ENCODE measurements around the gene MRPS31. TPM values are rescaled to one million over a fixed set of nuclear protein-coding genes. Genes with fewer than 3 reads are reported as not detected.

The MRPS31 gene
- total and polyA plus RNA-seq, 5 donors from 2014 or later: 21.5 to 71.0 (median 55.8) TPM

GRCh38 chr13:40772765-40773473 lies 1.9 kb upstream of the MRPS31 start:
- ATAC-seq (ENCODE audit: low read depth in 2 of 2): no peak
- Mint-ChIP-seq H3K27me3 (peaks cover 6% of the 10 kb centered on the region), H3K4me1 (peaks cover 25 to 54% (median 33%) of the 10 kb centered on the region in 4 donors), H3K9me3 (no peaks in the 10 kb centered on the region), H3K4me3 (peak overlapping the region; percentile 58 to 97 (median 68)), H3K36me3 (no peaks in the 10 kb centered on the region), H3K27ac (no peak overlapping the region)
- Histone ChIP-seq H3K36me3 (ENCODE audit: control insufficient read depth, insufficient read depth, low read length) (no peaks in the 10 kb centered on the region), H3K9me3 (ENCODE audit: control insufficient read depth in 2 of 2, low read length in 2 of 2) (no peaks in the 10 kb centered on the region), H3K4me1 (ENCODE audit: control insufficient read depth, insufficient read depth, low read length, poor library complexity, severe bottlenecking) (peaks cover 37% of the 10 kb centered on the region), H3K27me3 (ENCODE audit: control insufficient read depth, insufficient read depth, low read length) (no peaks in the 10 kb centered on the region), H3K27ac (ENCODE audit: insufficient read depth, low read length, poor library complexity, severe bottlenecking) (no peak overlapping the region), H3K4me3 (ENCODE audit: low read depth, low read length) (no peak overlapping the region)
- DNase-seq: no peak

GRCh38 chr13:40770609-40770933 lies 419 bp downstream of the MRPS31 start:
- Histone ChIP-seq H3K27me3 (ENCODE audit: control insufficient read depth, insufficient read depth, low read length) (no peaks in the 10 kb centered on the region), H3K36me3 (ENCODE audit: control insufficient read depth, insufficient read depth, low read length) (peaks cover 11% of the 10 kb centered on the region), H3K27ac (ENCODE audit: insufficient read depth, low read length, poor library complexity, severe bottlenecking) (peak overlapping the region; percentile 85), H3K4me1 (ENCODE audit: control insufficient read depth, insufficient read depth, low read length, poor library complexity, severe bottlenecking) (peaks cover 17% of the 10 kb centered on the region), H3K4me3 (ENCODE audit: low read depth, low read length) (peak overlapping the region; percentile 98), H3K9me3 (ENCODE audit: control insufficient read depth in 2 of 2, low read length in 2 of 2) (no peaks in the 10 kb centered on the region)
- no peak for ATAC-seq (ENCODE audit: low read depth in 2 of 2)
- Mint-ChIP-seq H3K4me3 (peak overlapping the region; percentile 97 to 99 (median 98)), H3K27ac (peak overlapping the region; percentile 96 to 99 (median 97)), H3K9me3 (no peaks in the 10 kb centered on the region), H3K27me3 (peaks cover 6% of the 10 kb centered on the region), H3K4me1 (peaks cover 13 to 49% (median 20%) of the 10 kb centered on the region in 4 donors), H3K36me3 (no peaks in the 10 kb centered on the region)
- DNase-seq: no peak

- DNase-seq: no peak
- peak overlapping the region; percentile 98 for H3K4me3 ChIP-seq (ENCODE audit: low read depth, low read length)
- no peaks in the 10 kb centered on the region for H3K9me3 Mint-ChIP-seq
- ATAC-seq (ENCODE audit: low read depth in 2 of 2): no peak
- H3K27me3 Mint-ChIP-seq: peaks cover 6% of the 10 kb centered on the region
- H3K36me3 Mint-ChIP-seq: no peaks in the 10 kb centered on the region
- peak overlapping the region; percentile 97 to 99 (median 98) for H3K4me3 Mint-ChIP-seq
- H3K4me1 ChIP-seq (ENCODE audit: control insufficient read depth, insufficient read depth, low read length, poor library complexity, severe bottlenecking): peaks cover 22% of the 10 kb centered on the region
- no peaks in the 10 kb centered on the region for H3K27me3 ChIP-seq (ENCODE audit: control insufficient read depth, insufficient read depth, low read length)
- peak overlapping the region; percentile 85 for H3K27ac ChIP-seq (ENCODE audit: insufficient read depth, low read length, poor library complexity, severe bottlenecking)
- H3K4me1 Mint-ChIP-seq: peaks cover 15 to 51% (median 23%) of the 10 kb centered on the region in 4 donors
- H3K27ac Mint-ChIP-seq: peak overlapping the region; percentile 67 to 97 (median 84)
- no peaks in the 10 kb centered on the region for H3K9me3 ChIP-seq (ENCODE audit: control insufficient read depth in 2 of 2, low read length in 2 of 2)
- H3K36me3 ChIP-seq (ENCODE audit: control insufficient read depth, insufficient read depth, low read length): peaks cover 15% of the 10 kb centered on the region
These were observed 1.0 kb downstream of the MRPS31 start for GRCh38 chr13:40769970-40770369.

GRCh38 chr13:40765602-40766001 lies 5.4 kb downstream of the MRPS31 start:
- H3K27ac ChIP-seq (ENCODE audit: insufficient read depth, low read length, poor library complexity, severe bottlenecking): peak overlapping the region; percentile 63
- Mint-ChIP-seq H3K27me3 (no peaks in the 10 kb centered on the region), H3K4me1 (peaks cover 30 to 70% (median 37%) of the 10 kb centered on the region in 4 donors), H3K9me3 (no peaks in the 10 kb centered on the region), H3K36me3 (peaks cover 22% of the 10 kb centered on the region), H3K27ac (peak overlapping the region in 1 of 3 donors; percentile 52), H3K4me3 (no peak overlapping the region)
- H3K4me3 ChIP-seq (ENCODE audit: low read depth, low read length): peak overlapping the region; percentile 21
- DNase-seq: no peak
- peaks cover 24% of the 10 kb centered on the region for H3K4me1 ChIP-seq (ENCODE audit: control insufficient read depth, insufficient read depth, low read length, poor library complexity, severe bottlenecking)
- no peaks in the 10 kb centered on the region for H3K9me3 ChIP-seq (ENCODE audit: control insufficient read depth in 2 of 2, low read length in 2 of 2)
- H3K36me3 ChIP-seq (ENCODE audit: control insufficient read depth, insufficient read depth, low read length): peaks cover 25% of the 10 kb centered on the region
- no peaks in the 10 kb centered on the region for H3K27me3 ChIP-seq (ENCODE audit: control insufficient read depth, insufficient read depth, low read length)
- no peak for ATAC-seq (ENCODE audit: low read depth in 2 of 2)

- H3K36me3 Mint-ChIP-seq: peaks cover 23% of the 10 kb centered on the region
- Histone ChIP-seq H3K4me3 (ENCODE audit: low read depth, low read length) (no peak overlapping the region), H3K27ac (ENCODE audit: insufficient read depth, low read length, poor library complexity, severe bottlenecking) (peak overlapping the region; percentile 63), H3K4me1 (ENCODE audit: control insufficient read depth, insufficient read depth, low read length, poor library complexity, severe bottlenecking) (peaks cover 17% of the 10 kb centered on the region), H3K9me3 (ENCODE audit: control insufficient read depth in 2 of 2, low read length in 2 of 2) (no peaks in the 10 kb centered on the region), H3K27me3 (ENCODE audit: control insufficient read depth, insufficient read depth, low read length) (no peaks in the 10 kb centered on the region), H3K36me3 (ENCODE audit: control insufficient read depth, insufficient read depth, low read length) (peaks cover 28% of the 10 kb centered on the region)
- H3K27ac Mint-ChIP-seq: peak overlapping the region; percentile 10 to 43 (median 31)
- no peaks in the 10 kb centered on the region for H3K27me3 Mint-ChIP-seq
- ATAC-seq (ENCODE audit: low read depth in 2 of 2) (peak in 1 of 2 donors; percentile 55), DNase-seq (peak in 1 of 3 donors; percentile 16)
- H3K9me3 Mint-ChIP-seq: no peaks in the 10 kb centered on the region
- H3K4me1 Mint-ChIP-seq: peaks cover 24 to 62% (median 34%) of the 10 kb centered on the region in 4 donors
- peak overlapping the region in 3 of 4 donors; percentile 0 to 60 (median 24) for H3K4me3 Mint-ChIP-seq
These were observed 6.2 kb downstream of the MRPS31 start for GRCh38 chr13:40764587-40765403.

- H3K27me3 ChIP-seq (ENCODE audit: control insufficient read depth, insufficient read depth, low read length): no peaks in the 10 kb centered on the region
- H3K4me3 ChIP-seq (ENCODE audit: low read depth, low read length): no peak overlapping the region
- H3K4me1 Mint-ChIP-seq: peaks cover 21 to 60% (median 30%) of the 10 kb centered on the region in 4 donors
- peak overlapping the region; percentile 10 to 66 (median 23) for H3K27ac Mint-ChIP-seq
- H3K9me3 ChIP-seq (ENCODE audit: control insufficient read depth in 2 of 2, low read length in 2 of 2): no peaks in the 10 kb centered on the region
- peaks cover 34% of the 10 kb centered on the region for H3K36me3 ChIP-seq (ENCODE audit: control insufficient read depth, insufficient read depth, low read length)
- no peaks in the 10 kb centered on the region for H3K9me3 Mint-ChIP-seq
- no peaks in the 10 kb centered on the region for H3K27me3 Mint-ChIP-seq
- ATAC-seq (ENCODE audit: low read depth in 2 of 2) (no peak), DNase-seq (no peak)
- peaks cover 32% of the 10 kb centered on the region for H3K36me3 Mint-ChIP-seq
- H3K4me3 Mint-ChIP-seq: no peak overlapping the region
- H3K27ac ChIP-seq (ENCODE audit: insufficient read depth, low read length, poor library complexity, severe bottlenecking): no peak overlapping the region
- peaks cover 9% of the 10 kb centered on the region for H3K4me1 ChIP-seq (ENCODE audit: control insufficient read depth, insufficient read depth, low read length, poor library complexity, severe bottlenecking)
These were observed 8.1 kb downstream of the MRPS31 start for GRCh38 chr13:40762849-40763248.

GRCh38 chr13:40758811-40759210 lies 12.2 kb downstream of the MRPS31 start:
- no peak overlapping the region for H3K4me3 ChIP-seq (ENCODE audit: low read depth, low read length)
- H3K27me3 Mint-ChIP-seq: no peaks in the 10 kb centered on the region

More at GRCh38 chr13:40758811-40759210, 12.2 kb downstream of the MRPS31 start:
- Histone ChIP-seq H3K36me3 (ENCODE audit: control insufficient read depth, insufficient read depth, low read length) (peaks cover 41% of the 10 kb centered on the region), H3K4me1 (ENCODE audit: control insufficient read depth, insufficient read depth, low read length, poor library complexity, severe bottlenecking) (no peaks in the 10 kb centered on the region), H3K27ac (ENCODE audit: insufficient read depth, low read length, poor library complexity, severe bottlenecking) (no peak overlapping the region), H3K27me3 (ENCODE audit: control insufficient read depth, insufficient read depth, low read length) (no peaks in the 10 kb centered on the region), H3K9me3 (ENCODE audit: control insufficient read depth in 2 of 2, low read length in 2 of 2) (no peaks in the 10 kb centered on the region)
- ATAC-seq (ENCODE audit: low read depth in 2 of 2) (no peak), DNase-seq (no peak)
- Mint-ChIP-seq H3K27ac (peak overlapping the region in 1 of 3 donors; percentile 82), H3K36me3 (peaks cover 32% of the 10 kb centered on the region), H3K9me3 (no peaks in the 10 kb centered on the region), H3K4me3 (no peak overlapping the region), H3K4me1 (peaks cover 9 to 30% (median 14%) of the 10 kb centered on the region in 4 donors)

All from CD4-positive, CD25-positive, alpha-beta regulatory T cell (primary cell).